Anterior cingulate cortex (tissue), 58 donors: ENCODE results near the gene HMGXB3.
A peak's percentile ranks its signal among the peaks of the same experiment; 100 is the strongest.
"Not testable (repeated sequence)": the region's sequence is repeated elsewhere in the genome, so short reads cannot be mapped to it uniquely, and the experiment has no call there.

Source experiments
- DNase-seq, 58 donors: peaks; one replicate each; lab custom pipeline; 2025; lab: John Stamatoyannopoulos, UW

HMGXB3 gene

DNA sequence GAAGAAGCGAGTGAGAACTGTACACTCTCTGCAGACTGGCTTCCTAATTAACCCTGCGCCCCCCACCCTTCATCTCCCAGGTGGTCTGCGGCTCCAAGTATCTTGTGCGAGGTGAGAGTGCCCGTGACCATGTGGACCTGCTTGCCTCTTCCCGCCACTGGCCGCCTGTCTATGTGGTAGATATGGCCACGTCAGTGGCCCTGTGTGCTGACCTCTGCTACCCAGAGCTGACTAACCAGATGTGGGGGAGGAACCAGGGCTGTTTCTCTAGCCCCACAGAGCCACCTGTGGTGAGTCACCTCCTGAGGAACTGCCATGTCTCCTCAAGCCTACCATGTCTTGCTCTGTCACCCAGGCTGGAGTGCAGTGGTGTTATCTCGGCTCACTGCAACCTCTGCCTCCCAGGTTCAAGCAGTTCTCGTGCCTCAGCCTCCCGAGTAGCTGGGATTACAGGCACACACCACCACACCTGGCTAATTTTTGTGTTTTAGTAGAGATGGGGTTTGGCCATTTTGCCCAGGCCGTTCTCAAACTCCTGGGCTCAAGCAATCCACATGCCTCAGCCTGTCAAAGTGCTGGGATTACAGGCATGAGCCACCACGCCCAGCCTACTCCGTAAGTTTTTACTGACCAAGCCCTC, 49.8 kb downstream of the HMGXB3 start:
- not testable (repeated sequence) for DNase-seq

DNA sequence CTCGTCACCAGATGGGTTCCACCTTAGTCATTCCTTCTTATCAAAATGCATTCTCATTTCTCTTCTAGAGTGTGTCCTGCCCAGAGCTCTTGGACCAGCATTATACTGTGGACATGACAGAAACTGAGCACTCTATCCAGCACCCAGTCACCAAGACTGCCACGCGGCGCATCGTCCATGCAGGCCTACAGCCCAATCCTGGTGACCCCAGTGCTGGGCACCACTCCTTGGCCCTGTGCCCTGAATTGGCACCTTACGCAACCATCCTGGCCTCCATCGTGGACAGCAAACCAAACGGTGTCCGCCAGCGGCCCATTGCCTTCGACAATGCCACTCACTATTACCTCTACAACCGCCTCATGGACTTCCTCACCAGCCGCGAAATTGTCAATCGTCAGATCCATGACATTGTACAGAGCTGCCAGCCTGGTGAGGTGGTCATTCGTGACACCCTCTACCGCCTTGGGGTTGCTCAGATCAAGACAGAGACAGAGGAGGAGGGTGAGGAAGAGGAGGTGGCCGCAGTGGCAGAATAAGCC, 51.2 kb downstream of the HMGXB3 start:
- no peak for DNase-seq

DNA sequence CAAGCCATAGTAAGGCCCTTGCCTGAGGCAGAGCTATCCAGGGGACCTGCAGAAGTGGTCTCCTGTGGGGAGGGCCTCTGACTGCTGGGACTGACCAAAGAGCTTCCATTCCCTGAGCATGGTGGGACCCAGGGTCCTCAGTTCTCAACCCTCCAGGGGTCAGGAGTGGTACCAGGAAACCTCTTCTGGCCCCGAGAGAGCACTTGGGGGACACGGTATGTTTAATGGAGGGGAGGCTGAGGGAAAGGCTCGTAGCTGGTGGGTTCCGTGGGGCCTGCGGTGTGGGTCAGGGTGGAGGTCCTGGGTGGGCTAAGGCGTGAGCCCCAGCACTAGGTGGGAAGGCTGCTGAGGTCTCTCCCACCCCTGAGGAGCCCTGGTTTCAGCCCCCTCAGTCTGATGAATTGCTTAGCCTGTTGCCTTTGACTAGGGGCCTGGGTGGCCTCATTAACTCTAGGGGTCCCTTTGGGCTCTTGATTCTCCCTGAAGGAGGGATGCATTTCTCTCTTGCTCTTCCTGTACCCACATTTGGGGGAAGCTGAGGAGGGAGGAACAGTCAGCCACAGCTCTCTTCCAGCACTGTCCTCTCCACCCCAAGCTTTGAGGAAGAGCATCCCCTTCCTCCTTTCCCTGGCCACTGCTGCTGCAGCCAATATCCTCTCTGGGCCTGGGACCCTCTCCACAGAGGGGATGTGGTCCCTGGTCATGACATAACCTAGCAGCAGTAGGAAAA, 51.9 kb downstream of the HMGXB3 start:
- no peak for DNase-seq

DNA sequence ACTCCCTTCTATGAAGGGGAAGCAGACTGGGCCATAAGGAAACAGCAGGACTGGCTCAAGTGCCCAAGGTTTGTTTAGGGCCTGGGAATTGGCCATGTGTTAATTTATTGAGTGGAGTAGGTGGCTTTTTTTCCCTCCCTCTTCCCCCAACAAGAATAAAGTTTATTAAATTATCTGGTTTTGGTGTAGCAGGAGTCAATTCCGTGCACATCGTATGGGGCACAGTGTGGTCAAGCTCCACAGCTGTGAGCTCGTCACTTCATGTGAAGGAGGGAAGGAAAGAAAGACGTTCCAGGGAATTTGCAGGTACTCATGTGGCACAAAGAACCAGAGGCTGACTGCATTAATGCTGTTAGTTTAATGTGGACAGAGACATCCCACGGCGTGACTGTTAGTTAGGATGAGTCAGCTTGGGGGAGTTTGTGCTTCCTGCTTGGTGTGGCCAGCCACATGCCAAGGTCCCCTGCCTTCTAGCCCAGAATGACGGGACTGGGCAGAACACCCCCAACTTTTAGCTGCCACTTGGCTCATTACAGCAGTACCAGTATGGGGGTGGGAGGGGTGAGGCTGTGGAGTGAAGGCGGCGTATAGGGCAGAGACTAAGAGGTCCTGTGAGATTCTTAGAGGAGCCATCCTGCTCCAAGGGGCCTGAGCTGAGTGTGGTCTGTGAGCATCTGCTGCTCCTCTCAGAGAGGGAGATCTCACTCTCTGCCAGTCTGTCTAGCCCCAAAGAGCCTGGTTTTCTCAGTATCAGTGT, 52.6 kb downstream of the HMGXB3 start:
- DNase-seq: no peak

DNA sequence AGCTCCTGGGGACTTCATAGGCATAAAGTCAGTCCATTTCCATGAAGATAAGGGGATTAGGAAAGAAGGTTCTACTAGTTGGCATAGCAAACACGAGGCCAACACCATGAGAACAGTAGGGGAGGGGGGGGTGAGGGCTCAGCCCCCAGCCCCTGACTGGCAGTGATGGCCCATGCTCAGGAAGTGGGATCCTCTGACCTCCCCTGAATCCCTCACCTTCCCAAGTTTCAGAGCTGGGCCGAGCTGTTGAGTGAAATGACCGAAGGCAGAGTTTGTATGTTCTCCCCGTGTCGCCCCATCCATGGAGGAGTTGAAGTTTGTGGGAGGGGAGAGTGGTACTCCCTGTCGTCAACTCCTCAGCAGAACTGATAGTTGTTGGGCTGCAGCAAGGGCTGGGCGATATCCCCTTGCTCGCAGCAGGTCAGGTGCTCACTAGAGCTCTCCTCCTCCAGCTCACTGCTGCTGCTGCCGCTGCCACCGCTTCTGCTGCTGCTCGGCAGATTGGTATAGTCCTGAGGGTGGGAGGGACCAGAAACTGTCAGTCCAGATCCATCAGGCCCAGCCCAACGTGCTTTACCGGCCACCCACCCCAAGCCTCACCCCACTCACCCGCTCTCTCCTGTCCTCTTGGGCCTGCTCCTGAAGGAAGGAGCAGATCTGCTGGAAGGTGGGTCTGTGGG, 53.3 kb downstream of the HMGXB3 start:
- no peak for DNase-seq

DNA sequence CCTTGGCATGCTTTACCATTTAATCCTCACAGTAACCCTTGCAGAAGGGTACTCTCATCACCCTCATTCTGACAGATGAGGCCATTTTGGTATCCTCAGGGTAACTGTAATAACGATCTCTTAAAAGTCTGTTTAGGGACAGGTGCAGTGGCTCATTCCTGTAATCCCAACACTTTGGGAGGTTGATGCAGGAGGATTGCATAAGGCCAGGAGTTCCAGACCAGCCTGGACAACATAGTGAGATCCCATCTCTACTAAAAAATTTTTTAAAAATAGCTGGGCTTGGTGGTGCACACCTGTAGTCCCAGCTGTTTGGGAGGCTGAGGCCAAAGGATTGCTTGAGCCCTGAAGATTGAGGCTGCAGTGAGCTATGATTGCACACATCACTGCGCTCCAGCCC, 54.0 kb downstream of the HMGXB3 start:
- DNase-seq: no peak

DNA sequence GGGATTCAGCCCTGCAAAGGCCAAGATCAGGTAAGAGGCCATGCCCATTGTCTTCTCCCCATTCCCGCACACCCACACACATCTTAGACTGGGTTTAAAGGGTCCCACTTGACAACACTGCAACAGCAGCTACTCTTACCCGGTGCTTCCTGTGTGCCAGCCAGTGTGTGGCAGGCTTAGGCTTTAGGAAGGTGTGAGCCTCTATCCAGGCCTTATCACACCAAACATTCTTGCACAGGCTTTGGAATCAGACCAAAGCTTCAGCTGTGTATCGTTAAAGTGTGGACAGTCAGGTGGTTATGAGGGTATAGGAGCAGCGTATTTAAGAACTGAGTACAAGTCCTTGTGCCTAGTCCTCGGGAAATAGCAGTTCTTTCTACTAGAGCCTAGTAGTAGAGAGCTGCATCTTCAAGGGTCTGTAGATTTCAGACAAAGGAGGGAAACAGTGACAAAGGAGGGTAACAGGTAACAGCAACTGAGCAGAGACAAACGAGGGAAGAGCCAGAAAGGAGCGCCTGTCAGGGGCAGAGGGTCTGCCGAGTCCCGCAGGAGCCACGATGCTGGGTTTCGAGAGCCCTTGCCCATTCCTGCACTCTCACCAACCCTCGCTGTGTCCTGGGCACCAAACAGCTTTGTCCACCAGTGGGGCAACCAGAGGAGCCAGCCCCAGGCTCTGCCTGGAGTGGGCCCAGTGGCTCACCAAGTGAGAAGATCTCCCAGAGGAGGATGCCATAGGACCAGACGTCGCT, 55.0 kb downstream of the HMGXB3 start:
- no peak for DNase-seq

DNA sequence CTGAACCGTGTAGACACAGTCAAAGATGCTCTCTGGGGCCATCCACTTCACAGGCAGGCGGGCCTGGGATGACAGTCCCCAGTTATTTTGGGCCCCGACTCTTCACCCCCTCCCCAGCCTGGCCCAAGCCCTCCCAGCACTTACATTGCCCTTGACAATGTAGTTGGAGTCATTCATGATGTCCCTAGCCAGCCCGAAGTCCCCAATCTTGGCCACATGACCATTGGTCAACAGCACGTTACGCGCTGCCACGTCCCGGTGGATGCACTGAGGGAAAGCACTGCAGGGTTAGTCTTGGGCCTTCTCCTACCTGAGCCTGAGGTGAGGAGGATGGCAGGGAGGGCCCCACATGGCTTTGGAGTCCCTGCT, 55.5 kb downstream of the HMGXB3 start:
- DNase-seq: no peak

DNA sequence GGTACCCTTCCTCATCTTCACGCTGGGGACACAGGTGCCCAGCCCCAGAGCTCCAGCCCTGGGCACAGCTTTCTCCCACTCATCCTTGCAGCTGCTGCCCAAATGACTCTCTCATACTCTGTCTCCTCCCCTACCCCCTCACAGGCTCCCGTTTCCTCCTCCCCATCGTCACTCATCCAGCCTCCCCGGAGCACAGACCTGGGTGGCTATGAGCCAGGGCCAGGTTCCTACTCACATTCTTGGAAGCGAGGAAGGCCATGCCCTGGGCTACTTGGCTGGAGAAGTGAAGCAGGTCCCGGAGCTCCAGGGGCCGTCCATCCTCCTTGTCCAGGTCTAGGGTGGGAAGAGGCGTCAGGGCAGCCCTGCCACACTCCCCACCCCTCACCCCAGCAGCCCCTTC, 56.5 kb downstream of the HMGXB3 start:
- DNase-seq: no peak

DNA sequence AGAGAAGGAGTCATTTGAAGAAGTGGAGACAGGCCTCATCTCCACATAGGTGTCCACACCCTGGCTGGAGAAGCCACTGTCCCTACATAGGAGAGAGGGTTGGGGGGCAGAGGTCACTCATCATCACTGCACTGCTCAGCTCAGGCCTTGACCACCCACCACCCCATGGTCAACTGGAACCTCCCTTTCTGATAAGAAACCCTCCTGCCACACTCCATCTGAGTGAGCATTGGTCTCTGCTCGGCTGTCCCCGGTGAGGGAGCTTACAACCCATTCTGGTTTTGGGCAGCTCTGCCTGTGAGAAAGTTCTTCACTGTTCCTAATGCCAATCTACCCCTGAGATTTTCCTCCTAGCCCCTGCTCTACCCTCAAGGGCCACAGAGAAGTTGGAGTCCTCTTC, 57.0 kb downstream of the HMGXB3 start:
- DNase-seq: no peak

DNA sequence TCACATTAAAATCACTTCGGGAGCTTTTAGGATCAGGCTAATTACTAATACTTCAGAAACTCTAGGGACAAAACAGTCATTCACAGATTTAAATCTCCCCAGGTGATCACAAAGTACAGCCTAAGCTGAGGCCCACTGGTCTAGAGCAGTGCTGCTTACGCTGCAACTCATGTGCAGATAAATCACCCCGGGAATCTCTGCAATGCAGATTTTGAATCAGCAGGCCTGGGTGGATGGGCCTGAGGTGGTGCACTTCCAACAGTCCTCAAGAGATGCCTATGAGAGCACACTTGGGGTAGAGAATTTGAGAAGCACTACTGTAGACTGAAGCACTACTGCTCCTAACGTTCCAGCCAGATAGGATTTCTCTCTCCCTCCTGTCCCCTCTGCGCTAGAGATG, 57.5 kb downstream of the HMGXB3 start:
- DNase-seq: no peak

DNA sequence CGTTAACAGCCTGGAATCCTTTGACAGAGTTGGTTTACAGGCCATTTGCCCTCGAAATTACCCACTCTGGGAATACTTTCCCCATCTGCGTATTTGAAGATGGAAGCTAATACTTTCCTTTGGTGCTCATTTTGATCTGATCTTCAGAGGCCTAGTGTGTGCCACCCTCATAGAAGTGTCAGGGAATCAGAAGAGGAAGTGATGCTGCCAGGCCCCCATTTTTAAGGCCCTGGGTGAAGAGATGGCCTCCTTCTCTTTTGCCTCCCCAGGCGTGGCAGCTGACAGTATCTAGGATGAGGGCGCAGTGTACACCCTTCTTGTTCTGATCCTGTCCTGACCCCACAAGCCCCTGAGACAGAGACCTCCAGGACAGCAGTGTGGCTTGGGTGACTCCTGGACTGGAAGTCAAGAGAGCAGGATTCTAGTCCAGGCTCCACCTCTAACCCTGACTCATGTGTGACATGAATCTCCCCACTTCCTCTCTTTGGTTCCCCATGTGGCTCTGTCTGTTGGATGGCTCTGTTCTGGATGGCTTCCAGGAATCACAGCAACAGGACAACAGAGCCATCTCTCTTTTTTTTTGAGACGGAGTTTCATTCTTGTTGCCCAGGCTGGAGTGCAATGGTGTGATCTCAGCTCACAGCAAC, 58.1 kb downstream of the HMGXB3 start:
- peak in 12 of 58 donors; percentile 11 to 50 (median 25) for DNase-seq

DNA sequence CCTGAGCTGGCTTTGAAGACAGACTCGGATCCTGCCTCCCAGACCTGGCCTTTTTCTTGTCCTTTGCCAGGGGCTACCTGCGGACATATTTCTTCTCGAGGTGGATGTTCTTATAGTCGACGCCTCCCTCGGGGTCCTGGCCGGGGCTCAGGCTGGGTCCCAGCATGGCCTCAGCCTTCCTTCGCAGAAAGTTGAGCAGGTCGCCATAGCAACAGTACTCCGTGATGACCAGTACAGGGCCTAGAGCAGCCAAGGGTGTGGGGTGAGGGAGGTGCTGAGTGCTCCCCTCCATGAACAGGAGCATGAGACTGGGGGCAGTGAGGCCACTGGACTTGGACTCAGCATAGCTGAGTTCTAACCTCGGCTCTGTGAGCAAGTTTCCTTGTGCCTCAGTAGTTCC, 59.1 kb downstream of the HMGXB3 start:
- no peak for DNase-seq

DNA sequence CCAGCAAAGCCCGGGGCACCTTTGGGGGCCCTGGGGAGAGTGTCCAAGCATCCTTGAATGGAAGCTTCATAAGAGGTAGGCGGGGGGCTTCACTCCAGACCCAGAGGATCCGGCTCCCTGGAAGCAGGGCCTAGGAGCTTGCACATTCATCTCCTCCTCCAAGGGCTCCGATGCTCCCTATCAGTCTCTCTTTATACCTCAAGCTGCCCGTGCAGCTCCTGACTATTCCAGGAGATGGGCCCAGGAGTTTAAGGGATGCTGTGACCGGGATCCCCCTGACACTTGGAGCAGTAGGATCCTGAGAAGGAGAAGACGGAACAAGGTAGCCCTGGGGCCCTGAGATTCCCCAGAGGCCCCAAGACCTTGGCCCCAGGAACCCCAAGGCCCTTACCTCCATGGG, 59.9 kb downstream of the HMGXB3 start:
- DNase-seq: no peak

DNA sequence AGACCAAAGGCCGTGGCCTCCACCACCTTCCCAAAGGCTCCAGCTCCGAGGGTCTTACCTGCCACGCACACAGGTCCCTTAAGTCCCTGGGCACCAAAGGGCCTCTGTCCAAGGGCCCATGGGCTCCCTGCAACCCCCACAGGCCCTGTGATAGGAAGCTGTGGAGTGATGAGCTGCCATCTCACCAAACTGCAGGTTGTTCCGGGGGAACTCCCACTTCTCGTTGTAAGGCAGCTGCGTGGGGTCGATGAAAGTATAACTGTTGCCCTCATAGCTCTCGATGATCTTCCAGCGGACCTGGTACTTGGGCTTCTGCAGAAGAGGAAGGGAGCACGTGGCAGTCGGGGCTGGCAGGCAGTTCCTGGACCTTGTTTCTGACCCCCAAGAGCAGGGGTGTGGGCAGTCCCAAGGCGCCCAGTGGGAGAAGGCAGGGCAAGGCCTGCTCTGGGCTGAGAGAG, 61.0 kb downstream of the HMGXB3 start:
- no peak for DNase-seq

DNA sequence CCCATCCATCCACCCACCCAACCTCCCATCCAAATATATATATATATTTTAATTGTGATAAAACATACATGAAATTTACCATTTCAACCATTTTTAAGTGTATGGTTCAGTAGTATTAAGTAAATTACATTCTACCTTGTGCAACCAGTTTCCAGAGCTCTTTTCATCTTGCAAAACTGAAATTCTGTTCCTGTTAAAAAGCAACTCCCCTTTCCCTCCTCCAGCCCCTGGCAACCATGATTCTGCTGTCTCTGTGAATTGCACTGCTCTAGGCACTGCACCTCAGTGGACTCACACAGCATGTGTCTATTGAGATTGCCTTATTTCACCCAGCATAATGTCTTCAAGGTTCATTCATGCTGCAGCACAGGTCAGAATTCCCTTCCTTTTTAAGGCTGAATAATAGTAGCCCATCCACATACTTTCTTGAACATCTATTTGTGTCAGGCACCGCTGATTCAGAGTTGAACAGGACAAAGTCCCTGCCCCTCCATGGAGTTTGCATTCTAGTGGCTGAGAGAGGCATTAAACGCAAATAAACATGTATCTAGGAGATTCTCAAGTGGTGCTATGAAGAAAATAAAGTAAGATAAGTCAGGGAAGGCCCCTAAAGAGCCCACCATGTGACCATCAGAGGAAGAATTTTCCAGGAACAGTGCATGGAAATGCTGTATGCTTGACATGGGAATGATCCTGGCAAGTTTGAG, 61.8 kb downstream of the HMGXB3 start:
- no peak for DNase-seq

DNA sequence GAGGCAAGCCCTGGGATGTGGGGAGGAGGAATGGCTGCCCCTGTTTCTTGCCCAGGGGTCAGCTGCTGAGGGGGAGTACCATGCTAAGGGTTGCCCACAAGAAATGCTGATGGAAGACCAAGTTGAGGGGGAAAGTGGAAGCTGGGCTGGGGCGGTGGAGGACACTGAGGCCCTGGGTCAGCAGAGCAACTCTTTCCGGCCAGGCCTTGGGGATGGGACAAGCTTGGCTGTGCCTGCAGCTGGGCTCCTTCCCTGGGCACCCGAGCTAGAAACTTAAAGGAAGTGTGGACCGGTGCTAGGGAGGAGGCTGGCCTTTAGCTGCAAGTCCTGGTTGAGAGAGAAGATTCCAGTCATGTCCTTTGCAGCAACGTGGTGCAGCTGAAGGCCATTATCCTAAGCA, 63.1 kb downstream of the HMGXB3 start:
- DNase-seq: no peak

DNA sequence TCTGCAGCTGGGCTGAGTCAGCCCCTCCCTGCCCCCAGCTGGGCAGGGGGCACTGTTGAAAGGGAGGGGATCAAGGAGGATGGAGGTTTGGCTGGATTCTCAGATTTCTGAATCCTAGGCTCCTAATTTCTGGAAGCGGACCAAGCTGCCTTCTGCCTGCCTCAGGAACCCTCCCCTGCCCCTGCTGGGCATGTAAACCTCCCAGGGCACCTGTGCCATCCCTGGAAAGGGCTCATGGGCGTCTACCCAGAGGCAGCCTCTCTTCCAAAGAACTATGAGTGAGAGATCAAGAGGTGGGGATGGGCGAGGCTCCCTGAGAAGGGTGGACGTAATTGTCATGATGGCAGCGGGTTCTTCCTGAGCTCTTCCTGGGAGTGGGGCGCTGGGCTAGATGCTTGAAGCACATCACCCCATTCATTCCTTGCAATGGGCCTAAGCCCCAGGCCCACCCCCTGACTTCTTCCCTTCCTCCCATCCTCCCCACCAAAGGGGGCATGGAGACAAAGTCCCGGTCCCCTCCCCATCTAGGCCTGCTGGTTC, 64.2 kb downstream of the HMGXB3 start:
- no peak for DNase-seq

DNA sequence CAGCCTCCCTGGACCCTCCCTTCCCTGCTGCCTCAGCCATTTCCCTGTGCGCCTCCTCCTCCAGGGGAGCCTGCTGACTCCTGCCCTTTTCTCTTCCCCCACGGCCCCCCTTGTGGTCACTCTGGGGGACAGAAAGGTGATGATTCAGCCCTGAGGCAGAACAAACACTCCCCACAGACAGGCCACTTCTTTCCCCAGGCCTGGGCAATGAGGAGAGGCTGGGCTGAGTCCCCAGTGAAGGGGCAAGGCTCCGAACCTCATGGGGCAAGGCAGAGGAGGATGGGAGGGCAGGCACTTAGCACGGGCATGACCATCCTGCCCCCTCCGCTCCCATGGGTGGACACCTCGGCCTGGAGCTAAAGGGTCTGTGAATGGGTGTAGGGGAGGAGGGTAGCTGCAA, 64.8 kb downstream of the HMGXB3 start:
- peak in 7 of 58 donors; percentile 16 to 39 (median 21) for DNase-seq
